Type B pancreatic cell (in vitro differentiated cells): ENCODE measurements around the gene DNLZ. TPM values are rescaled to one million over a fixed set of nuclear protein-coding genes. Genes with fewer than 3 reads are reported as not detected.
"Not testable (repeated sequence)": the region's sequence is repeated elsewhere in the genome, so short reads cannot be mapped to it uniquely, and the experiment has no call there.

ENCODE experiments used
- DNase-seq: peaks from one replicate; pipeline ENCODE4 v3.0.0; 2021; ENCODE audit warnings: mixed read lengths; ENCODE audit not compliant: unreplicated experiment; ENCODE audit errors: extremely low spot score
- H3K27ac Mint-ChIP-seq: 2 replicates; pipeline ENCODE4 v1.8.0; 2021; ENCODE audit warnings: mild to moderate bottlenecking, mixed read lengths
- H3K27me3 Mint-ChIP-seq: 2 replicates; pipeline ENCODE4 v1.8.0; 2021; ENCODE audit warnings: mixed read lengths
- H3K36me3 Mint-ChIP-seq: 2 replicates; pipeline ENCODE4 v1.8.0; 2021; ENCODE audit warnings: mixed read lengths
- H3K4me1 Mint-ChIP-seq: one replicate; pipeline ENCODE4 v1.8.0; 2021; ENCODE audit warnings: mixed read lengths; ENCODE audit not compliant: unreplicated experiment
- H3K4me3 Mint-ChIP-seq: 2 replicates; pipeline ENCODE4 v1.8.0; 2021; ENCODE audit warnings: mild to moderate bottlenecking, mixed read lengths
- H3K9me3 Mint-ChIP-seq: 2 replicates; pipeline ENCODE4 v1.8.0; 2021; ENCODE audit warnings: mixed read lengths
- total RNA-seq: library from RNA; stranded (reverse); gene quantifications from 2 replicates; pipeline ENCODE4 v1.2.1, GENCODE V29; 2021; ENCODE audit warnings: low replicate concordance
- TF ChIP-seq, protein P1 (sequence below): fragments of 200-600 bp; sonication (generic); conservative IDR thresholded peaks from 2 replicates; pipeline ENCODE4 v1.5.0; 2021; ENCODE audit warnings: antibody characterized with exemption, mild to moderate bottlenecking

The DNLZ gene
- total RNA-seq, 1 donor from 2014 or later: 14.0 TPM

DNA sequence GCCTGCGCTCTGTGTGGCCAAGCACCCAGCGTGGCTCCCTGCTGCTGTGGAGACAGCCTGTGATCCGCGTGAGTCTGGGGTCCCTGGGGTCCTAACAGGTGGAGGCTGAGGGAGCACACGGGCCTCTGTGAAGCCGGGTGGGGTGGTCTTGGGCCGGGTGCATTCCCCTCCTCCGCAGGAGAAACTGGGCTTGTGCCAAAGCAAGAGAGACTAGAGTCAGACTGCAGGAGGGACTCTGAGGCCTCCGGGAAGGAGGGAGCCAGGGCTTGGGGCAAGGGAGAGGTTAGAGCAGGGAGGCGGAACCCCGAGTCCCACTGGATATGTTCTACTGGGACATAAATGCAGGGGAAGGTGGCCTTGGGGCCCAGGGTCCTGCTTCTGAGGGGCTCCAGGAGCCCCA, 10.5 kb downstream of the DNLZ start:
- TF ChIP-seq, protein P1, sequence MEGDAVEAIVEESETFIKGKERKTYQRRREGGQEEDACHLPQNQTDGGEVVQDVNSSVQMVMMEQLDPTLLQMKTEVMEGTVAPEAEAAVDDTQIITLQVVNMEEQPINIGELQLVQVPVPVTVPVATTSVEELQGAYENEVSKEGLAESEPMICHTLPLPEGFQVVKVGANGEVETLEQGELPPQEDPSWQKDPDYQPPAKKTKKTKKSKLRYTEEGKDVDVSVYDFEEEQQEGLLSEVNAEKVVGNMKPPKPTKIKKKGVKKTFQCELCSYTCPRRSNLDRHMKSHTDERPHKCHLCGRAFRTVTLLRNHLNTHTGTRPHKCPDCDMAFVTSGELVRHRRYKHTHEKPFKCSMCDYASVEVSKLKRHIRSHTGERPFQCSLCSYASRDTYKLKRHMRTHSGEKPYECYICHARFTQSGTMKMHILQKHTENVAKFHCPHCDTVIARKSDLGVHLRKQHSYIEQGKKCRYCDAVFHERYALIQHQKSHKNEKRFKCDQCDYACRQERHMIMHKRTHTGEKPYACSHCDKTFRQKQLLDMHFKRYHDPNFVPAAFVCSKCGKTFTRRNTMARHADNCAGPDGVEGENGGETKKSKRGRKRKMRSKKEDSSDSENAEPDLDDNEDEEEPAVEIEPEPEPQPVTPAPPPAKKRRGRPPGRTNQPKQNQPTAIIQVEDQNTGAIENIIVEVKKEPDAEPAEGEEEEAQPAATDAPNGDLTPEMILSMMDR: no peak
- H3K27ac Mint-ChIP-seq: no peak overlapping the region
- no peak overlapping the region for H3K4me3 Mint-ChIP-seq
- H3K4me1 Mint-ChIP-seq: no peaks in the 10 kb centered on the region
- no peaks in the 10 kb centered on the region for H3K27me3 Mint-ChIP-seq
- no peaks in the 10 kb centered on the region for H3K9me3 Mint-ChIP-seq
- no peak for DNase-seq
- H3K36me3 Mint-ChIP-seq: no peaks in the 10 kb centered on the region

DNA sequence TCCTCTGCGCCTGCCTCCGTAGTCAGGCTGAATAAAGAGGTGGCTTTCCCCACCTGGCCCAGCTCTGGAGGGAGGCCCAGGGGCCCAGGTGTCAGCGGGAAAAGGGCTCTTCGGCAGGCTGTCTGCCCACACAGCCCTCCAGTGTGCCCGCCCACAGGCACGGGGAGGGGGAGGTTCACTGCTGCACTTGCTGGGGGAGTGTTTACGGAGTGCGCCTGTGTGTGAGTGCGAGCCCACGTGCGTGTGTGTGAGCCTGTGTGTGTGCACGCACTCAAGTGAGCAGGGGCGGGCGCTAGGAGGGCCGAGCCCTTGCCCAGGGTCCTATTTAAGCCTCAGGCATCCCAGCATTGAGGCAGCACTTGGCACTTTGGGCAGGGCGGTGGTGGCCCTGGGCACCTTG, 10.9 kb downstream of the DNLZ start:
- no peaks in the 10 kb centered on the region for H3K4me1 Mint-ChIP-seq
- TF ChIP-seq, protein P1: no peak
- no peaks in the 10 kb centered on the region for H3K9me3 Mint-ChIP-seq
- DNase-seq: no peak
- H3K27ac Mint-ChIP-seq: no peak overlapping the region
- H3K27me3 Mint-ChIP-seq: no peaks in the 10 kb centered on the region
- H3K4me3 Mint-ChIP-seq: no peak overlapping the region
- no peaks in the 10 kb centered on the region for H3K36me3 Mint-ChIP-seq

DNA sequence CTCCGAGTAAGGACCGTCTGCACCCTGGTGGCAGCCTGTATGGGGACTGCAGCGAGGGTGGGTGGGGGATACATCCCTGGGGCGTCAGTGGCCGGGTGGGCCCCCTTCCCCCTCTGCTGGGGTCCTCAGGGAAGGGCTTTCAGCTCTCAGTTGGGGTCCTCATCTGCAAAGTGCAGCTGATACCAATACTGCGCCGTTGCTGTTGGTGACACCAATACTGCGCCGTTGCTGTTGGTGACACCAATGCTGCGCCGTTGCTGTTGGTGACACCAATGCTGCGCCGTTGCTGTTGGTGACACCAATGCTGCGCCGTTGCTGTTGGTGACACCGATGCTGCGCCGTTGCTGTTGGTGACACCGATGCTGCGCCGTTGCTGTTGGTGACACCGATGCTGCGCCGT, 11.7 kb downstream of the DNLZ start:
- H3K27ac Mint-ChIP-seq, H3K4me1 Mint-ChIP-seq, H3K4me3 Mint-ChIP-seq, H3K36me3 Mint-ChIP-seq, H3K27me3 Mint-ChIP-seq, DNase-seq, H3K9me3 Mint-ChIP-seq: not testable (repeated sequence)

DNA sequence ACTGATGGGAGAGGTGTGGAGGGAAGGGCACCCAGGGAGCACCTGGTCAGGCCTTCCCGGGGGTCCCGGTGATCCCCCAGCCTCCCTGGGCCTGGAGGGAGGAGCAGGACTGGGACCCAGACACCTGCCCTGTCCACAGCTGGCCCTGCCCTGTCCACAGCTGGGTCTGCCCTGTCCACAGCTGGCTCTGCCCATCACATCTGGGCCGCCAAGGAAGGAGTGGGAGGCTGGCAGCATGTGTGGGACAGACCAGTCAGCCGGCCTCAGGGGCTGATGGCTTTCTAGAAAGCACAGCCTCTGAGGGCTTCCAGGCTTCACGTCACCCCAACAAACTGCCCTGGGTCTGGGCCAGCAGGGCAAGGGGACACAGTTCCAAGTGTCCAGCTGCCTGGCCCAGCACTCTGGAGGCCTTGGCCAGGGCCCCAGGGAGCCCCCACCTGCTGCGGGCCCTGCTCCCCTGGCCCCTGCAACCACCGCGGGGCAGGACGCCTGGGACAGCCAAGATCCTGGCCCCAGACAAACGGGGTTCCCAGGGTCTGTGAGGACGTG, 12.2 kb downstream of the DNLZ start:
- Mint-ChIP-seq H3K4me3 (no peak overlapping the region), H3K27ac (no peak overlapping the region), H3K9me3 (no peaks in the 10 kb centered on the region), H3K36me3 (no peaks in the 10 kb centered on the region), H3K27me3 (no peaks in the 10 kb centered on the region), H3K4me1 (no peaks in the 10 kb centered on the region)
- TF ChIP-seq, protein P1: no peak
- DNase-seq: no peak

DNA sequence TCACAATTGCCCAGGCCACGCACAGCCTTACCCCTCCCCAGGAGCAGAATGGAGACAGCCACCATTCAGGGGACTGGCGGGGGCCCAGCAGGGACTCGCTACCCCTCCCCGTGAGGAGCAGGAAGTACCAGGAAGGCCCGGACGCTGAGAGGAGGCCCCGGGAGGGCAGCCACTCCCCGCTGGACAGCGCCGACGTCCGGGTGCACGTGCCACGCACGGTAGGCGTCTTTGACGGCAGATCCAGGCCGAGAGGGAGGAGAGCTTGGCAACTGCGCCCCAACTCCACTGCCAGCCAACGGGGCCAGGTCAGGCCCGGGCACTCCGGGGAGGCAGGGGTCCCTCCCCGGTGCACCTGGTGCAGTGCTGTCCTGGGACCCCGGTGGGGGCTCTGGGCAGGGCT, 14.0 kb downstream of the DNLZ start:
- Mint-ChIP-seq H3K27ac (no peak overlapping the region), H3K4me3 (no peak overlapping the region), H3K9me3 (no peaks in the 10 kb centered on the region), H3K27me3 (no peaks in the 10 kb centered on the region), H3K4me1 (no peaks in the 10 kb centered on the region), H3K36me3 (no peaks in the 10 kb centered on the region)
- TF ChIP-seq, protein P1: no peak
- DNase-seq: no peak

DNA sequence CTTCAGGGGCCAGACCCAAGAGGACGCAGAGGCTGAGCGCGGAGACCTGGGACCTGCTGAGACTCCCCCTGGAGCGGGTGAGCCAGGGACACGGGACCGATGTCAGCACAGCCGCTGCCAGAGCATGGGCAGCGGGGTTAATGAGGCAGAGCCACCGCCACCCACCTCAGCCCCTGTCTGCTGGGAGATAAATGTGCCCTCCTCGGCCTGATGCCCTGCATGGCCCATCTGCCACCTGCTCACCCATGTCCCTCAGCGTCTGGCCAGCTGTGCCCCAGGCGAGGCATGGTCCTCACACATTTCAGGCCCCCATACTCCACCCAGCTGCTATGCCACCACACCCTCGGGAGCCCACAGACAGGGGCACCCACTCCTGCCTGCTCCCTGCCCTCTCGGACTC, 14.9 kb downstream of the DNLZ start:
- DNase-seq: no peak

More for the DNA sequence above, 14.9 kb downstream of the DNLZ start:
- no peaks in the 10 kb centered on the region for H3K9me3 Mint-ChIP-seq
- H3K4me3 Mint-ChIP-seq: no peak overlapping the region
- TF ChIP-seq, protein P1: no peak
- H3K27me3 Mint-ChIP-seq: no peaks in the 10 kb centered on the region
- H3K27ac Mint-ChIP-seq: no peak overlapping the region
- H3K4me1 Mint-ChIP-seq: no peaks in the 10 kb centered on the region
- H3K36me3 Mint-ChIP-seq: no peaks in the 10 kb centered on the region
